GM18520 (cell line): ENCODE measurements around the gene TAS1R2.

Experiments
- ATAC-seq: cut with Tn5 transposase; IDR thresholded peaks from one replicate; pipeline ENCODE4 v1.9.1; 2021; ENCODE audit not compliant: unreplicated experiment

The TAS1R2 gene

DNA sequence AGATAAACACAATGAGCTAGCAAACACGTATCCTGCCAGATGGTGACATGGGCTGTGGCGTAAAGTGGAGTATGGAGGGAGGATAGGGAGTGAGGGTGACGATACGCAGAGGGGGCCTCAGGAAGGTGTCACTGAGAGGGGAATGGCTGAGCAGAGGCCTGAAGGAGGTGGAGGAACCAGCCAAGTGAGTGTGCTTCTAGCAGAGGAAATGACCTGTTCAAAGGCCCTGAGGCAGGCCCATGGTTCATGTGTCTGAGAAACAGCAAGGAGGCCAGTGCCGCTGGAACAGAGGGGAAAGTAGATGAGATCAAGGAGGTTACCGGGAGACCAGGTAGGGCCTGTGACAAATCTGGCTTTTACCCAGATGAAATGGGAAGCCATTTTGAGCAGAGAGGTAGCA is 36.0 kb downstream of the TAS1R2 start:
- no peak for ATAC-seq

GRCh38 chr1:18820791-18821641 is 38.4 kb downstream of the TAS1R2 start:
- ATAC-seq, result no peak

GRCh38 chr1:18819986-18820790 is 39.3 kb downstream of the TAS1R2 start:
- ATAC-seq, result no peak

GRCh38 chr1:18819203-18819602 is 40.3 kb downstream of the TAS1R2 start:
- no peak for ATAC-seq

GRCh38 chr1:18817795-18818435 is 41.5 kb downstream of the TAS1R2 start:
- ATAC-seq, result no peak

- no peak for ATAC-seq
These were observed 42.1 kb downstream of the TAS1R2 start for GRCh38 chr1:18817316-18817715.

DNA sequence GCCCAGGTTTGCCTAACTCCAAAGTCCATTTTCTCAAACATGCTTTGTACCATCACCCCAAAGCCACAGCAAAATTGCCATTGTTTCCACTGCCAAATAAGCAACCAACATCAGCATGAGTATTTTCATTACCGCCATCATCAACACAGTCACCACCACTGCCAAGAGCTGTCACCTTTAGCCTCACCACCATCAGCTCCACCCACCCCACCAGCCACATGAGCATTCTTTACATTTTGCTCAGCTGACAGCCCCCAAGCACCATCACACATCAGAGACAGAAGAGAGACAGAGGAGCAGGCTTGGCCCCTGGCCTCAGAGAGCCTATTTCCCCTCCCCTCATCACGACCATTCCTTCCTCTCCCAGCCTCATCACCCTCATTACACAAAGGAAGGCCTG is 42.7 kb downstream of the TAS1R2 start:
- no peak for ATAC-seq

DNA sequence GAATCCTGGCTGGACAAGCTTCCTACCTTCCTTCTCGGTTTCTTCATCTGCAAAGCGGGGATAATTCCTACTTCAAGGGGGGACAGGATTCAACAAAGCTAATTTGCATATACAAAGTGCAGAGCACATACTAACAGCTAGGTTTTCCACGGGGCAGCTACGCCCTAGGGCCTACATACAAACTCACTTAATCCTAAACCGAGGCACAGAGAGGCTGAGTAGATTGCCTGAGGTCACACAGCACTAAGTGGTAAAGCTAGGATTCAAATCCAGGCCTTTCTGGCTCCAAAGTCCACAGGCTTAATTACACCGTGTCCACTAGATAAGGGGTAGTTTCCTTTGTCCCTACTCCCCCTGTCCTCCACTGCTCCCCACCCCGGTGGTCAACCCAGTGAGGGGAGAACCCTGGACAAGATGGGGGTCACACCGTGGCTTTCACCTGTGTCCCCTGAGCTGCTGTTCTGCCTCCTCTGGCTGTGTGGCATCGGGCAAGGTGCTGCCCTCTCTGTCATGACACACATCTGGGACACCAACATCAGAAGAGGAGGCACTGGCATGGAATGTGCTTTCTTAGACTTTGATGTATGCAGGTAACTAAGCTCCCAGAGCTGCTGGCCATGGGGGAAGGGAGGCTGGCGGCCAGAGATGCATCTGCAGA is 44.5 kb downstream of the TAS1R2 start:
- no peak for ATAC-seq

GRCh38 chr1:18814425-18814824 is 45.0 kb downstream of the TAS1R2 start:
- no peak for ATAC-seq

DNA sequence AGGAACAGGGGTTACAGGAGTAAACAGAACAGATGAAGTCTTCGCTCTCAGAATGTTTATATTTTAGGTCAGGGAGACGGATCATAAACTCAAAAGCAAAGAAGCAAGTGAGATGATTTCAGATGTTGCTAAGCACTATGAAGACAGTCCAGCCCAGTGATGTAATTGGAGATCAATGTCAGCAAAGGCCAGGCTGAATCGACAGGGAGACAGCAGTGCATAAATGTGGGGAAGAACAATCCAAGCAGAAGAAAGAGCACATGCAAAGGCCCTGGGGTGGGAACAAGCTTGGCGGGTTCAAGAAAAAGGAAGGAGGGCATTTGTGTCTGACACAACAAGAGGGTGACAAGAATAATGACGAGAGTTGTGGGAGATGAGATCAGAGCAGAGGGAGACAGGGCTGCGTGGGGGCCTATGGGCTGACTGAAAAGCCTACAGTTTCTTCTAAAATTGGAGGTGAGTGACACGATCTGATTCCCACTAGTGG is 47.0 kb downstream of the TAS1R2 start:
- ATAC-seq, result no peak

- ATAC-seq, result no peak
These were observed 47.6 kb downstream of the TAS1R2 start for GRCh38 chr1:18811733-18812452.

DNA sequence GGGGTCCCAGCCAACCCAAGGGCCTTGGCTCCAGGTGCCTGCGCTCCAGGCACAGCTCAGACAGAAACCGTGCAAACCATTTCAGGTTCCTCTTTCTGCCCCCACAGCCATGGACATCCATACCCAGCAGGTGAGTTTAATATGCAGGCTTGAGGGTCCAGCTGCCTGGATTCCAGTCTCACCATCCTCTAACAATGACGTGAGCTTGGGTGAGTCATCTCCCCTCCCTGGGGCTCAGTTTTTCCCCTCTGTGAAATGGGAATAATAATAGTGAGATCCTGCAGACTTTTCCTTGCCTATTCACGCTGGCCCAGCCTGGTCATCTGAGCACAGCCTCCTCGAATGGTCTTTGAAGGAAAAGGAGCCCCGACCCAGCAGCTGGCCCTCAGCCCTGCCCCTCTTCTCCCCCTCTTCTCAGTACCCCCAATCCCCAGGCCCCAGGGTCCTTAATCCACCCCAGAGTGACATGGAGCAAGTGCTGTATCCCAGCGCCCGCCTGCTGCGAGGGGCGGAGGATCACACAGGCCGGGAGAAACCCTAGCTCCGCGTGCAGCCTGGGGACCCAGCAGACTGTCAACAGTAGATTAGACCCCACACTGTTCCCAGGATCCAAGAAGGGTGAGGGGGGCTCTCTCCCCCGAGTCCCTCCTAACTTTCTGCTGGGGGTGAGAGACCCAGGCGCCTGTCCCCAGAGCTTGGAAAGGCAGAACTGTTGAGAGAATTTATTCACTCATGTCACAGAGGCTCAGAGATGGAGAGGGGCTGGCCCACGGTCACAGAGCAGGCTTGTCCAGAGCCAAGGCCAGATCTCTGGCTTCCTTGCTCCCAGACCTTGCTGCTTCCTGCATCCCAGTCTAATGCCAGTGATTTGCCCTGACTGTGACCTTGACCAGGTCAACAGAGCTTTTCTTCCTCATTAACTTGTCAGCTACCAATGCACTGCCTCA is 49.2 kb downstream of the TAS1R2 start:
- ATAC-seq, result no peak

DNA sequence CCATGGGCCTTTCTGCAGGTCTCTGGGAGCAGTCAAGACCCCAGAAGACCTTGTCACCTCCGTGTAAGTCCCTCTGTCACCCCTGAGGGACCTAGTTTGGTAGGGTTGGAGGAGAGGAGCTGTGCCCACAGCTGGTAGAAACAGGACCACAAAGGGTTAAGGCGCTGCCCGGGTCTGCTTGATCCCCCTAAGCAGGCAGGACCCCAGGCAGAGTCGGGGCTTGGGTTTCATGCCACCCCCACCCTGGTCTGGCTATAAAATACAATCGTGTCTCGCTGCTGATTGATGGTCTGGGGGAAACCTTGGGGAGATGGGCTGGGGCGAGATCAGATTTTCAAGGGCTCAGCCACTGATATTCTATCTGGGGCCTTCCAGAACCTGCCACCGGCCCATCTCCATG is 50.9 kb downstream of the TAS1R2 start:
- ATAC-seq, result no peak

DNA sequence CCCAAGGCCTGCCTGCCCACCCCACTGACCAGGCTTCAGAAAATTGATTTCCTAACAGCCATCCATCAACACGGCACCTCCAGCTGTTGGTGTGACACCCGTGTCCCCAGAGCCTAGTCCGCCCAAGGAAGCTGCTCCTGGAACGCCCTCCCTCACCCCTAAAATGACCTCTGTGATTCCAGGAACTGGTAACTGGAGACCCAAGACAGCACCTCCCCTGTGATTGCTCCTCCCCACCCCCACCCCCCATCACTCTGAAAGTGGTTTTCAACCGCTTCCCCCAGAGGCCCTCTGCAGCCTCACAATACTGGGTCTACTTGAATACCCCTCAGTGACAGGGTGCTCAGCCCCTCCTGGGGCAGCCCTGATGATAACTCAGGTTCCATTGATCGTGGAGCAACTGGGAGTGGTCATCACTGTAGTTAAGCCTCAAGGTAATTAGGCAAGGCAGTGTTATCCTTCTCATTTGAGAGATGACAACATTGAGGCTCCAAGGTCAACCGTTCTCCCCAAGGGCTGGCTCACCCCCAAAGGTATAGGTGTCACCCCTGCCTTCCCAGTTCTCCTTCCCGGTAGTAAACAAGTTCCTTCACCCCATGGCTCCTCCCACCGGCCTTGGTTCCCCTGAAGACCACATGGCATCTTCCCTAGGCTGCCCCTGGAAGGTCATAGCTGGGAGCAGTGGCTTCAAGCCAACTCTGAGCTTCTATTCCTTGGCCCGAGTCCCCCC is 52.0 kb downstream of the TAS1R2 start:
- no peak for ATAC-seq

GRCh38 chr1:18805925-18806849 is 53.3 kb downstream of the TAS1R2 start:
- no peak for ATAC-seq

DNA sequence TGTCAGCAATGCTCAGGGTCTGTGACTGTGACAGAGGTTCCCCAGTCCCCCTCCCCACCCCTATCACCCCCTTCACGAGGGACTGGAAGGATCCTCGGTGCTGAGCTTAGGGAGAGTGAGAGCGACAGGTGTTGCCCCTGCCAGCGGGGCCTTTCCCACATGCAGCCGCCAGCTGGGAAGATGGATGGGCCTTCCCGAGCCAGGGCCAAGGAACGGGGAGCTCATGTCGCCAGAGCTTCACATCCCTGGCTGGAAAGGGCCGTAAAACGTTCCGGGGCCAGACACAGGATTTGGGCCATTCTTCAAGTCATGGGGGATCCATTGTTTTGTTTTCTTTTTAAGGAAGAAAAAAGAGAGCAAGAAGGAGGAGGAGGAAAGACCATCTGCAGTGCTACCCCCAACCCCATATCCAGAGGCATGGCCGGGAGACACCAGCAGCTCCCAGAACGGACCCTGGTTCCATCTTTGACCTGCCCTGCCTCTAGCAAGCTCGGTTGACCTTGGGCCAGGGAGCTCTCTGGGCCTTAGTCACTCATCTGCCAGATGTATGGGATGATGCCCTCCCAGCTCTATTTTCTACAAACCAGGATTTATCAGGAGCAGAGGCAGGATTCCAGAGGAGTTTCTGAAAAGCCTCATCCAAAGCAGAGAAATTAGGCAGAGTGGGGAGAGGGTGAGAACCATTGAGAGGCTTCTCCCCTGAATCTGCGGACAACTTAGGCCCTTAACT is 54.1 kb downstream of the TAS1R2 start:
- no peak for ATAC-seq

GRCh38 chr1:18803851-18804250 is 55.6 kb downstream of the TAS1R2 start:
- no peak for ATAC-seq
